ENCODE data around the gene MYO6. TPM values are rescaled to one million over a fixed set of nuclear protein-coding genes. Genes with fewer than 3 reads are reported as not detected.
"Not testable (repeated sequence)": the region's sequence is repeated elsewhere in the genome, so short reads cannot be mapped to it uniquely, and the experiment has no call there.

MYO6 gene
- total RNA-seq (2014; rRNA removed; shearing (Covaris generic)) (not detected in 2 replicates), total RNA-seq (2022) (not detected in 2 replicates), Bru-seq, nascent RNA (percentile 12 among the genes with signal in this experiment), BruChase-seq, experiment 1, labeled RNA remaining after a 6-hour chase (percentile 6 among the genes with signal in this experiment), BruChase-seq, experiment 2, labeled RNA remaining after a 2-hour chase (percentile 16 among the genes with signal in this experiment)
- long read RNA-seq, result 0 reads

DNA sequence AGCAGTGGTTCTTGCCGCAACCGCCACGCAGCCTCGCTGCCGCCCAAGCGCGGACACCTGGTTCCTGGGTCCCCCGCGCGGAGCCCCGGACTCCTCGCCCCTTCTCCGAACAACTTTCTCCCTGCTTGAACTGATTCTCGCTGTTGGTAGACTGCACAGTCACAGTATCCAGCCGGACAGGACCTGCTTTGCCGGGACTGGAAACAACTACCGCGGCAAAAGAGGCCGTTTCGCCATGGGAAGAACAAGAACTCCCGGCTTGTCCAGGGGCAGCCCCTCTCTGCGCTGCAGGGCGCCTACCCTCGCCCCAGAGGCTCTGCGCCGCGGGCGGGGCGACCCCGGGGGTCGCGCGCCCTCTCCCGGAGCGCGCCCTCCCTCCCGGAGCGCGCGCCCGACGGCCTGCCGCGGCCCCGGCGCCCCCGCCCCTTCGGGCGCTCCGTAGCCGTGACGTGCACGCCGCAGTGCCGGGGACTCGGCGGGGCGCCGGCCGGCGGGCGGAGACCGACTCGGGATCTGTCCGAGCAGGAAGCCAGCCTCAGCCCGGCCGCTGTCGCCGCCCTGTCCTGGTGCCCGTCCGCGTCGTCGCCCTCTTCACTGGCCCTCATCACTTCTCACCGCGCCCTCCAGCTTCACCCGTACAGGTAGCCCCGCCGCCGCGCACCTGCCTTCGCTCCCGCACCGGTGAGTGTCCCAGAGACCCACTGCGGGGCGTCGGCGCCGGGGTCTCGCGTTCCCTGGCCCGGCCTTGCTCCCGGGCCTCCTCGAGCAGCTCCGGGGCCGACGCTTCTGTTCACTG lies at the start of gene MYO6:
Gene MYO6 (plus strand): TSS at position 497 of the 796 bp plus-strand sequence. CDS start 68,309 bp downstream, outside the sequence.
- Histone ChIP-seq H3K79me2 (ENCODE audit: insufficient read depth, low read depth, low read length) (no peaks in the 10 kb centered on the region), H3K9me2 (ENCODE audit: insufficient read depth, low read length) (no peaks in the 10 kb centered on the region), H3K4me1 (ENCODE audit: insufficient read depth, low read length, poor library complexity, severe bottlenecking) (peaks cover 20% of the 10 kb centered on the region), H3K9me3 (ENCODE audit: low read length) (no peaks in the 10 kb centered on the region), H2AFZ (ENCODE audit: low read length) (peak within 1 kb of the TSS; percentile 48; the same call in 1 of the 2 replicates), H3K27ac (ENCODE audit: low read depth, low read length, poor library complexity, severe bottlenecking) (no peak within 1 kb of the TSS), H3K4me2 (ENCODE audit: low read length) (peak within 1 kb of the TSS; percentile 70), H3K4me3 (ENCODE audit: low read depth, low read length, poor library complexity, severe bottlenecking) (peak within 1 kb of the TSS; percentile 58), H4K20me1 (ENCODE audit: insufficient read depth, low read length) (peaks cover 5% of the 10 kb centered on the region; the same call in 1 of the 2 replicates), H3K36me3 (ENCODE audit: insufficient read depth, low read length) (no peaks in the 10 kb centered on the region)
- ChIA-PET POLR2A (no interaction called here), CTCF (ENCODE audit: unreplicated experiment) (no interaction called here)
- peak; percentile 22 for DNase-seq (ENCODE audit: low spot score)
- TF ChIP-seq, protein P1, sequence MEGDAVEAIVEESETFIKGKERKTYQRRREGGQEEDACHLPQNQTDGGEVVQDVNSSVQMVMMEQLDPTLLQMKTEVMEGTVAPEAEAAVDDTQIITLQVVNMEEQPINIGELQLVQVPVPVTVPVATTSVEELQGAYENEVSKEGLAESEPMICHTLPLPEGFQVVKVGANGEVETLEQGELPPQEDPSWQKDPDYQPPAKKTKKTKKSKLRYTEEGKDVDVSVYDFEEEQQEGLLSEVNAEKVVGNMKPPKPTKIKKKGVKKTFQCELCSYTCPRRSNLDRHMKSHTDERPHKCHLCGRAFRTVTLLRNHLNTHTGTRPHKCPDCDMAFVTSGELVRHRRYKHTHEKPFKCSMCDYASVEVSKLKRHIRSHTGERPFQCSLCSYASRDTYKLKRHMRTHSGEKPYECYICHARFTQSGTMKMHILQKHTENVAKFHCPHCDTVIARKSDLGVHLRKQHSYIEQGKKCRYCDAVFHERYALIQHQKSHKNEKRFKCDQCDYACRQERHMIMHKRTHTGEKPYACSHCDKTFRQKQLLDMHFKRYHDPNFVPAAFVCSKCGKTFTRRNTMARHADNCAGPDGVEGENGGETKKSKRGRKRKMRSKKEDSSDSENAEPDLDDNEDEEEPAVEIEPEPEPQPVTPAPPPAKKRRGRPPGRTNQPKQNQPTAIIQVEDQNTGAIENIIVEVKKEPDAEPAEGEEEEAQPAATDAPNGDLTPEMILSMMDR (conservative IDR thresholded peaks at IDR 0.05; ENCODE audit: low read length), result no peak
- TF ChIP-seq EZH2phosphoT487 (IDR thresholded peaks at IDR 0.05; ENCODE audit: borderline replicate concordance, low read depth, low read length), result no peak
- intact Hi-C loops (cut with micrococcal nuclease; ENCODE audit: unreplicated experiment), result no loop called here
- BruUV-seq (replicated peaks), result no TSS peak

GRCh38 chr6:75708334-75708733 lies 40.7 kb upstream of the MYO6 start:
- CTCF ChIA-PET (ENCODE audit: unreplicated experiment); H3K4me2 ChIP-seq (ENCODE audit: low read length); H3K9me3 ChIP-seq (ENCODE audit: low read length); H3K79me2 ChIP-seq (ENCODE audit: insufficient read depth, low read depth, low read length); H3K4me3 ChIP-seq (ENCODE audit: low read depth, low read length, poor library complexity, severe bottlenecking); BruUV-seq (replicated peaks); intact Hi-C loops (cut with micrococcal nuclease; ENCODE audit: unreplicated experiment); DNase-seq (ENCODE audit: low spot score); H4K20me1 ChIP-seq (ENCODE audit: insufficient read depth, low read length); H3K9me2 ChIP-seq (ENCODE audit: insufficient read depth, low read length); H3K27ac ChIP-seq (ENCODE audit: low read depth, low read length, poor library complexity, severe bottlenecking); H3K4me1 ChIP-seq (ENCODE audit: insufficient read depth, low read length, poor library complexity, severe bottlenecking); H2AFZ ChIP-seq (ENCODE audit: low read length): not testable (repeated sequence)
- peaks cover 57% of the 10 kb centered on the region for H3K36me3 ChIP-seq (ENCODE audit: insufficient read depth, low read length)
- POLR2A ChIA-PET, result interaction anchor here (0.6 to 1.1 kb wide), 2 partner anchors 9 to 273 kb away, joined by 3 read pairs; no protein-coding TSS in a partner anchor

DNA sequence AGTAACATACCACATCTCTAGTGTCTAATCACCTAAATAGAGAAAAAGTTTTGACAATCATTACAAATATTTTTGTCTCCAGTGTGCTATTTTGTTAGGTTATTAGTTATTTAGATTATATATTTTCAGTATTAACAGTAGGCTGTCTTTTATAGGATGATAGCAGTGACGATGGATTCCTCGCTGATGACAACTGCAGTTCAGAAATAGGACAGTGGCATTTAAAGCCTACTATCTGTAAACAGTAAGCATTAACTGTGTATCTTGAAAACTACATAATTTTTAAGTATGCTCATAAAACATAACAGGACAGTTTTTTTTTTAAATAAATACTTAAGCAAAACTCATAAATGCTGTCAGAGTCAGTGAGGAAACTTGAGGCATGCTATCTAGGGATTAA lies 37.9 kb upstream of the MYO6 start:
- intact Hi-C loops (cut with micrococcal nuclease; ENCODE audit: unreplicated experiment), result no loop called here
- Histone ChIP-seq H3K79me2 (ENCODE audit: insufficient read depth, low read depth, low read length) (no peaks in the 10 kb centered on the region), H3K4me3 (ENCODE audit: low read depth, low read length, poor library complexity, severe bottlenecking) (no peak overlapping the region), H3K9me2 (ENCODE audit: insufficient read depth, low read length) (no peaks in the 10 kb centered on the region), H3K4me2 (ENCODE audit: low read length) (no peak overlapping the region), H3K9me3 (ENCODE audit: low read length) (no peaks in the 10 kb centered on the region), H3K36me3 (ENCODE audit: insufficient read depth, low read length) (peaks cover 76% of the 10 kb centered on the region), H2AFZ (ENCODE audit: low read length) (no peak overlapping the region), H4K20me1 (ENCODE audit: insufficient read depth, low read length) (no peaks in the 10 kb centered on the region), H3K27ac (ENCODE audit: low read depth, low read length, poor library complexity, severe bottlenecking) (no peak overlapping the region), H3K4me1 (ENCODE audit: insufficient read depth, low read length, poor library complexity, severe bottlenecking) (no peaks in the 10 kb centered on the region)
- POLR2A ChIA-PET, result interaction anchor here (0.9 to 1.3 kb wide), 2 partner anchors 12 to 15 kb away, joined by 4 read pairs; no protein-coding TSS in a partner anchor
- TF ChIP-seq, protein P1 (conservative IDR thresholded peaks at IDR 0.05; ENCODE audit: low read length), result no peak
- no peak for TF ChIP-seq EZH2phosphoT487 (IDR thresholded peaks at IDR 0.05; ENCODE audit: borderline replicate concordance, low read depth, low read length)
- DNase-seq (ENCODE audit: low spot score), result no peak
- BruUV-seq (replicated peaks), result no TSS peak
- CTCF ChIA-PET (ENCODE audit: unreplicated experiment), result no interaction called here

All from OCI-LY7 (cell line).